ENCODE results near the gene SCO2.

Gene SCO2

GRCh38 chr22:50489363-50490243 is 35.8 kb downstream of the SCO2 start:
- TF ChIP-seq CTCF (conservative IDR thresholded peaks at IDR 0.05; ENCODE audit: low read depth, low read length): no peak

GRCh38 chr22:50488886-50489285 is 36.5 kb downstream of the SCO2 start:
- TF ChIP-seq CTCF (conservative IDR thresholded peaks at IDR 0.05; ENCODE audit: low read depth, low read length): no peak
- H3K4me3 ChIP-seq (ENCODE audit: low read length): no peak overlapping the region
- DNase-seq (ENCODE audit: low read depth): no peak

More at GRCh38 chr22:50489363-50490243, 35.8 kb downstream of the SCO2 start:
- no peak for DNase-seq (ENCODE audit: low read depth)
- no peak overlapping the region for H3K4me3 ChIP-seq (ENCODE audit: low read length)

- no peak for TF ChIP-seq CTCF (conservative IDR thresholded peaks at IDR 0.05; ENCODE audit: low read depth, low read length)
- H3K4me3 ChIP-seq (ENCODE audit: low read length): no peak overlapping the region
Measured at GRCh38 chr22:50488006-50488677, 37.3 kb downstream of the SCO2 start.

GRCh38 chr22:50487290-50488005 is 38.0 kb downstream of the SCO2 start:
- no peak for TF ChIP-seq CTCF (conservative IDR thresholded peaks at IDR 0.05; ENCODE audit: low read depth, low read length)
- no peak for DNase-seq (ENCODE audit: low read depth)

More at GRCh38 chr22:50488006-50488677, 37.3 kb downstream of the SCO2 start:
- no peak for DNase-seq (ENCODE audit: low read depth)

GRCh38 chr22:50486561-50487289 is 38.7 kb downstream of the SCO2 start, which contains the start of gene MIOX:
TSS of gene MIOX (plus strand) at chr22:50486859. CDS start at chr22:50486898, 39 bp downstream.
- no peak within 1 kb of the TSS for H3K4me3 ChIP-seq (ENCODE audit: low read length)
- DNase-seq (ENCODE audit: low read depth): no peak
- no peak for TF ChIP-seq CTCF (conservative IDR thresholded peaks at IDR 0.05; ENCODE audit: low read depth, low read length)

More at GRCh38 chr22:50487290-50488005, 38.0 kb downstream of the SCO2 start:
- no peak overlapping the region for H3K4me3 ChIP-seq (ENCODE audit: low read length)

Data from retinal pigment epithelial cell (primary cell).